ENCODE data around the gene FNTB.
"Not testable (repeated sequence)": the region's sequence is repeated elsewhere in the genome, so short reads cannot be mapped to it uniquely, and the experiment has no call there.

The FNTB gene

GRCh38 chr14:65019944-65020566, 33.4 kb downstream of the FNTB start:
- DNase-seq: no peak

DNA sequence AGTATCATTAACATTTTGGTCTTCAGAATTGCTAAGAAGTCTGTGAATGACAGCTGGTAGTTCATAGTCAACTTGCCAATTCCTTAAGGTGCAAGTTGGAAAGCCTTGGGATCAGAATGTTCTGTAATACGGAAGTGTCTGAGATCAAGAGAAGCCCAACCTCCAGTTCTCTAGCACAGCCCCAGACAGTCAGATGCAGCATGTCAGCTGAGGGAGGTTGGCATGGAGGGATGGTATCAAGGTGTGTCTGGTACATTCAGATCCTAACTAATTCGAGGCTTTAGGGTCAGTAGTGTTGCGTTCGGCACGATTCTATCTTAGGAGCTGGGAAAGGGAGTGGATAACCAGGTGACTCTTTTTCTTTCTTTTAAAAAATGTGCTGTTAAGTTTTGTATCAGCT, 38.3 kb downstream of the FNTB start:
- no peak for DNase-seq

DNA sequence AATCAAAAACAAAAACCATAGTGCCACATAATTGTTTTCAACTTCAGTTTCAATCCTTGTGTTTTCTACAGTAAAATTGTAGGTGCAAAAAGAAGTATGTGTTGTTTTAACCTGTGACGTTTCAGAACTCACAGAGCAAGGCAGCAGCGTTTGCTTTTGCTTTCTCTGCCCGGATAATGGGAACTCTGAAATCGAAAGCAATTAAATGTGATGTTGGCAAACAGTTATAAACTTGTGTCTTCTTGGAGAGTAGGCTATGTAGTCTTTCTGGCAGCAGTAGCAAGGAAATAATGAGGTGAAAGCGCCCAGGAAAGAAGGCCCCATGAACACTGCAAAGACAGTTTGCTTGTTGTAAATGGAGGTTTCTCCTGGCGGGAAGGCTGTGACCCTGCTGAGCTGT, 39.1 kb downstream of the FNTB start:
- no peak for DNase-seq

GRCh38 chr14:65026526-65026925, 39.8 kb downstream of the FNTB start:
- no peak for DNase-seq

- no peak for DNase-seq
These were observed 40.6 kb downstream of the FNTB start for GRCh38 chr14:65027127-65027799.

GRCh38 chr14:65028937-65029336, 42.2 kb downstream of the FNTB start:
- DNase-seq: no peak

DNA sequence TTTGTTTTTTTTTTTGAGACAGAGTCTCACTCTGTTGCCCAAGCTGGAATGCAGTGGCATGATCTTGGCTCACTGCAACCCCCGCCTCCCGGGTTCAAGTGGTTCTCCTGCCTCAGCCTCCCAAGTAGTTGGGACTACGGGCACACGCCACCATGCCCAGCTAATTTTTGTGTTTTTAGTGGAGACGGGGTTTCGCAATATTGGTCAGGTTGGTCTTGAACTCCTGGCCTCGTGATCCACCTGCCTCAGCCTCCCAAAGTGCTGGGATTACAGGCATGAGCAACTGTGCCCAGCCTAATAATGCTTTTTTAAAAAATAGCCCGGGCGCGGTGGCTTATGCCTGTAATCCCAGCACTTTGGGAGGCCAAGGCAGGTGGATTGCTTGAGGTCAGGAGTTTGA, 44.6 kb downstream of the FNTB start:
- not testable (repeated sequence) for DNase-seq

DNA sequence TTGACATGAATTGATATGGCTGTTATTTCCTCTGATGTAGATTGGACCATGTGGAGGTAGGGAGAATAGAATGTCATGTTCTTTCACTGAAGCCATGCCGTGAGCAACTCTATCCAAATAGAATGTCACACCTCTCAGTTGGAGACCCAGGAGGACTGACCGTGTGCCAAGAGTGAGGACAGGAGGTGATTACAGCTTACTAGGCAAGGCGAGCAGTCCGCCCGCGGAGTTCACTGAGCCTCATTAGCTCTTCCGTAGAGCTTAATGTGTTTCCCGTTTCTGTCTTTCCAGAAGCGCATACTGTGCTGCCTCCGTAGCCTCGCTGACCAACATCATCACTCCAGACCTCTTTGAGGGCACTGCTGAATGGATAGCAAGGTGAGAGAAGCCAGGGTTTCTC, 45.6 kb downstream of the FNTB start:
- DNase-seq: no peak

GRCh38 chr14:65033181-65033580, 46.5 kb downstream of the FNTB start:
- no peak for DNase-seq

DNA sequence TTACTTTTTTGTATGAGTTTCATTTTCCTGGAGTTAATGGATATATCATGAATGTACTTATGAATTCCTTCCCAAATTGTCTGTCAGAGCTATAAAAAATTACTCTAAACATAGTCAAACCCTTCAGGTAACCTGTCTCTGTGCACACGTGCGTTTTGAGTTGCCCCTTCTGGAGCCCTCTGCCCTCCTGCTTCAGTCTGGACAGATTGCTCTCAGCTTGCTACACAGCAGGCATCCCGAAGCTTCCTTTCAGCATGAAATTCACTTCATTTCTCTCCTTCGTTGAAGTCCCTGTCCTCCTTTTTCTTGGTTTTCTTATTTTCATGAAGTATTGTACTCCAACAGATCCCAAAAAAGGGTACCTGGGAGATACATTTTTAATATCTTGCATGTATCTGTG, 47.3 kb downstream of the FNTB start:
- no peak for DNase-seq

GRCh38 chr14:65035049-65035448, 48.4 kb downstream of the FNTB start:
- DNase-seq: no peak

DNA sequence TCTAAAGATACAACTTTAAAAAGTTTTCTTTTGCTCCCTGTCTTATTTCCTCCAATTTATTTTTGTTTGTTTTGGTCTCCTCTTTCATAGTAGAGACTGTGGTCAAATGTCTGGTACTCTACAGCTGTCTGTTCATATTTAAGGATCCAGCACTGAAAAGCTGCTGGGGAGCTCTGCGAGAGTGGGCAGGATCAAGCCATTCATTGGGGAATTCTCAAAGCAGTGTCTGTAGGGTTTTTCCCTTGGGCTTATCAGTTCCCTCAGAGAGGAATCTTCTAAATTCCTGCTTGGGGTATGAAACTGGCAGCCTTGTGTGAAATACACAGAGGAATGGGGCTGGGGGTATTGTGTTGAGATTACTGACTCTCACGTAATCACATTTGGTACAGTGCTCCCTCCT, 52.3 kb downstream of the FNTB start:
- no peak for DNase-seq

GRCh38 chr14:65040666-65041433, 54.2 kb downstream of the FNTB start:
- no peak for DNase-seq

- DNase-seq: no peak
These were observed 54.8 kb downstream of the FNTB start for GRCh38 chr14:65041434-65041915.

GRCh38 chr14:65042296-65042695, 55.6 kb downstream of the FNTB start:
- no peak for DNase-seq

GRCh38 chr14:65042731-65043372, 56.2 kb downstream of the FNTB start:
- DNase-seq: no peak

GRCh38 chr14:65043893-65044595, 57.3 kb downstream of the FNTB start:
- no peak for DNase-seq

GRCh38 chr14:65044596-65044959, 57.9 kb downstream of the FNTB start:
- no peak for DNase-seq

GRCh38 chr14:65045006-65045405, 58.3 kb downstream of the FNTB start:
- no peak for DNase-seq

GRCh38 chr14:65045709-65046108, 59.0 kb downstream of the FNTB start:
- DNase-seq: no peak

DNA sequence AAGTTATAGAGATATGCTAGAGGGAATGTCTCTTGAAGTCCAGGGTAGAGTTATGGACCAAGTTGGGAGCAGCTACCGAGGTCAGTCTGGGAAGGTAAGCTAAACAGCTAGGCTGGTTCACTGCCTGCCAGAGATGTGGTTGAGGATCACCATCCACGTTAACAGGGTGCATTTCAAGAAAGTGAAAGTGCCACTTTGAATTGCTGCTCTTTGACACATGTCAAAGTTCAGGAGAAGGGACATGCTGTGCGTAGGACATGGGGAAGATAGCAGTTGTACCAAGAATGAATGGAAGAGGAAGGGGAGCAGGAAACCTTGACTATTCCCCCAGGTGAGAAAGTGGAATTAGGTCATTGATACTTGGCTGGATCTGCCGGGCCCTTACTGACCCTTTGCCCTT, 66.1 kb downstream of the FNTB start:
- DNase-seq: no peak

GRCh38 chr14:65053466-65053865, 66.8 kb downstream of the FNTB start:
- no peak for DNase-seq

Measured in central memory CD4-positive, alpha-beta T cell (primary cell).